Effector memory CD8-positive, alpha-beta T cell (primary cell): ENCODE results near the gene NOL3.

ENCODE experiments used
- ATAC-seq: fragments of 150-1000 bp; cut with Tn5 transposase; replicated peaks from 2 replicates; pipeline ENCODE4 v1.10.0; 2021; ENCODE audit warnings: mild to moderate bottlenecking, moderate library complexity
- DNase-seq, 3 experiments: peaks; one replicate each; pipeline ENCODE4 v3.0.0; 2021
- H3K27ac Mint-ChIP-seq, 2 donors: one replicate each; pipeline ENCODE4 v1.8.0; 2022; ENCODE audit warnings: mild to moderate bottlenecking in 2 of 2, mixed read lengths in 2 of 2, moderate library complexity in 2 of 2
- H3K27me3 Mint-ChIP-seq, 2 donors: one replicate each; pipeline ENCODE4 v1.8.0; 2022; ENCODE audit warnings: mixed read lengths in 2 of 2
- H3K36me3 Mint-ChIP-seq: one replicate; pipeline ENCODE4 v1.8.0; 2022; ENCODE audit warnings: mild to moderate bottlenecking, moderate library complexity, mixed read lengths; ENCODE audit not compliant: insufficient read depth
- H3K4me1 Mint-ChIP-seq, 2 donors: one replicate each; pipeline ENCODE4 v1.8.0; 2022; ENCODE audit warnings: low read depth in 2 of 2, mixed read lengths in 2 of 2
- H3K4me3 Mint-ChIP-seq, 2 donors: one replicate each; pipeline ENCODE4 v1.8.0; 2022; ENCODE audit warnings: mild to moderate bottlenecking in 2 of 2, mixed read lengths in 2 of 2, moderate library complexity in 2 of 2
- H3K9me3 Mint-ChIP-seq, 2 donors: one replicate each; pipeline ENCODE4 v1.8.0; 2022; ENCODE audit warnings: mixed read lengths in 2 of 2

The NOL3 gene

GRCh38 chr16:67191995-67192681 lies 21.8 kb downstream of the NOL3 start, which contains the start of gene E2F4:
TSS of gene E2F4 (plus strand) at chr16:67192155. CDS start at chr16:67192228, 73 bp downstream.
- Mint-ChIP-seq H3K4me3 (peak within 1 kb of the TSS; percentile 84 to 89), H3K27ac (peak within 1 kb of the TSS; percentile 89 to 94), H3K27me3 (no peaks in the 10 kb centered on the region), H3K9me3 (no peaks in the 10 kb centered on the region), H3K36me3 (peaks cover 33% of the 10 kb centered on the region), H3K4me1 (peaks cover 37 to 41% of the 10 kb centered on the region in 2 donors)
- ATAC-seq, result peak; percentile 97
- peak; percentile 83 to 85 (median 84) for DNase-seq

GRCh38 chr16:67192781-67193361 lies 22.5 kb downstream of the NOL3 start:
- H3K4me1 Mint-ChIP-seq, result peaks cover 37 to 41% of the 10 kb centered on the region in 2 donors
- no peaks in the 10 kb centered on the region for H3K27me3 Mint-ChIP-seq
- H3K36me3 Mint-ChIP-seq, result peaks cover 35% of the 10 kb centered on the region
- peak; percentile 45 for ATAC-seq
- no peak for DNase-seq
- H3K27ac Mint-ChIP-seq, result peak overlapping the region; percentile 89 to 94
- peak overlapping the region; percentile 84 to 89 for H3K4me3 Mint-ChIP-seq
- no peaks in the 10 kb centered on the region for H3K9me3 Mint-ChIP-seq

GRCh38 chr16:67193536-67193935 lies 23.2 kb downstream of the NOL3 start:
- ATAC-seq (no peak), DNase-seq (no peak)
- Mint-ChIP-seq H3K9me3 (no peaks in the 10 kb centered on the region), H3K4me1 (peaks cover 41 to 42% of the 10 kb centered on the region in 2 donors), H3K36me3 (peaks cover 42% of the 10 kb centered on the region), H3K27me3 (no peaks in the 10 kb centered on the region), H3K27ac (peak overlapping the region; percentile 89 to 94), H3K4me3 (peak overlapping the region; percentile 84 to 89)

GRCh38 chr16:67194260-67194659 lies 23.9 kb downstream of the NOL3 start:
- H3K36me3 Mint-ChIP-seq, result peaks cover 43% of the 10 kb centered on the region
- peak overlapping the region; percentile 89 to 94 for H3K27ac Mint-ChIP-seq
- peaks cover 41 to 42% of the 10 kb centered on the region in 2 donors for H3K4me1 Mint-ChIP-seq
- no peaks in the 10 kb centered on the region for H3K27me3 Mint-ChIP-seq
- H3K4me3 Mint-ChIP-seq, result peak overlapping the region; percentile 84 to 89
- DNase-seq (no peak), ATAC-seq (no peak)
- H3K9me3 Mint-ChIP-seq, result no peaks in the 10 kb centered on the region

GRCh38 chr16:67195676-67196075 lies 25.3 kb downstream of the NOL3 start:
- H3K4me3 Mint-ChIP-seq, result no peak overlapping the region
- ATAC-seq, result no peak
- DNase-seq, result no peak
- no peaks in the 10 kb centered on the region for H3K9me3 Mint-ChIP-seq
- peaks cover 47% of the 10 kb centered on the region for H3K36me3 Mint-ChIP-seq
- H3K4me1 Mint-ChIP-seq, result peaks cover 41 to 42% of the 10 kb centered on the region in 2 donors
- H3K27me3 Mint-ChIP-seq, result no peaks in the 10 kb centered on the region
- peak overlapping the region; percentile 74 to 79 for H3K27ac Mint-ChIP-seq

GRCh38 chr16:67196881-67197280 lies 26.5 kb downstream of the NOL3 start:
- Mint-ChIP-seq H3K4me1 (peaks cover 33 to 36% of the 10 kb centered on the region in 2 donors), H3K27me3 (no peaks in the 10 kb centered on the region), H3K9me3 (no peaks in the 10 kb centered on the region), H3K4me3 (peak overlapping the region in 1 of 2 donors; percentile 4), H3K36me3 (peaks cover 49% of the 10 kb centered on the region), H3K27ac (peak overlapping the region; percentile 76 to 79)
- DNase-seq (no peak), ATAC-seq (no peak)

- no peaks in the 10 kb centered on the region for H3K27me3 Mint-ChIP-seq
- H3K36me3 Mint-ChIP-seq, result peaks cover 49% of the 10 kb centered on the region
- no peak for ATAC-seq
- no peak for DNase-seq
- H3K27ac Mint-ChIP-seq, result no peak overlapping the region
- H3K4me1 Mint-ChIP-seq, result peaks cover 30 to 32% of the 10 kb centered on the region in 2 donors
- no peak overlapping the region for H3K4me3 Mint-ChIP-seq
- no peaks in the 10 kb centered on the region for H3K9me3 Mint-ChIP-seq
Measured at GRCh38 chr16:67197704-67198103, 27.4 kb downstream of the NOL3 start.

- no peak overlapping the region for H3K4me3 Mint-ChIP-seq
- no peak for DNase-seq
- peak; percentile 43 for ATAC-seq
- H3K27me3 Mint-ChIP-seq, result no peaks in the 10 kb centered on the region
- no peaks in the 10 kb centered on the region for H3K9me3 Mint-ChIP-seq
- peaks cover 45% of the 10 kb centered on the region for H3K36me3 Mint-ChIP-seq
- H3K4me1 Mint-ChIP-seq, result peaks cover 25 to 26% of the 10 kb centered on the region in 2 donors
- no peak overlapping the region for H3K27ac Mint-ChIP-seq
Measured at GRCh38 chr16:67198238-67198734, 27.9 kb downstream of the NOL3 start.

- peaks cover 17% of the 10 kb centered on the region in 2 donors for H3K4me1 Mint-ChIP-seq
- no peak for ATAC-seq
- peaks cover 38% of the 10 kb centered on the region for H3K36me3 Mint-ChIP-seq
- no peaks in the 10 kb centered on the region for H3K9me3 Mint-ChIP-seq
- H3K27ac Mint-ChIP-seq, result no peak within 1 kb of the TSS
- H3K4me3 Mint-ChIP-seq, result no peak within 1 kb of the TSS
- no peak for DNase-seq
- no peaks in the 10 kb centered on the region for H3K27me3 Mint-ChIP-seq
Measured at GRCh38 chr16:67199011-67199807, 28.9 kb downstream of the NOL3 start, which contains the start of gene ELMO3. TSS of gene ELMO3 (plus strand) at chr16:67199131. CDS start at chr16:67199327, 196 bp downstream.

- Mint-ChIP-seq H3K27ac (no peak overlapping the region), H3K4me1 (peaks cover 17% of the 10 kb centered on the region in 2 donors), H3K27me3 (no peaks in the 10 kb centered on the region), H3K4me3 (no peak overlapping the region), H3K36me3 (peaks cover 36% of the 10 kb centered on the region), H3K9me3 (no peaks in the 10 kb centered on the region)
- DNase-seq (no peak), ATAC-seq (no peak)
Measured at GRCh38 chr16:67199808-67200198, 29.5 kb downstream of the NOL3 start.

- H3K4me1 Mint-ChIP-seq, result peaks cover 15 to 17% of the 10 kb centered on the region in 2 donors
- DNase-seq (no peak), ATAC-seq (no peak)
- H3K4me3 Mint-ChIP-seq, result no peak overlapping the region
- H3K9me3 Mint-ChIP-seq, result no peaks in the 10 kb centered on the region
- no peak overlapping the region for H3K27ac Mint-ChIP-seq
- H3K27me3 Mint-ChIP-seq, result no peaks in the 10 kb centered on the region
- H3K36me3 Mint-ChIP-seq, result peaks cover 33% of the 10 kb centered on the region
Measured at GRCh38 chr16:67200491-67200890, 30.2 kb downstream of the NOL3 start.

GRCh38 chr16:67201411-67202345 lies 31.3 kb downstream of the NOL3 start:
- Mint-ChIP-seq H3K4me3 (no peak overlapping the region), H3K27me3 (no peaks in the 10 kb centered on the region), H3K36me3 (peaks cover 27% of the 10 kb centered on the region), H3K9me3 (no peaks in the 10 kb centered on the region), H3K27ac (no peak overlapping the region), H3K4me1 (peaks cover 4 to 15% of the 10 kb centered on the region in 2 donors)
- no peak for ATAC-seq
- no peak for DNase-seq
